ENCODE results near the gene CX3CL1. TPM values are rescaled to one million over a fixed set of nuclear protein-coding genes. Genes with fewer than 3 reads are reported as not detected.

The CX3CL1 gene
- 3.5 TPM in 2 replicates for polyA plus RNA-seq (2013)

- Histone ChIP-seq H2AFZ (ENCODE audit: insufficient read depth, low read length, poor library complexity) (peak within 1 kb of the TSS; percentile 32), H4K12ac (ENCODE audit: low read depth, low read length) (no peak within 1 kb of the TSS), H3K14ac (ENCODE audit: low read length) (peak within 1 kb of the TSS; percentile 29), H3K27ac (ENCODE audit: low read depth, low read length) (no peak within 1 kb of the TSS), H3K4me3 (ENCODE audit: low read depth, low read length) (peak within 1 kb of the TSS; percentile 13), H3K9ac (ENCODE audit: low read length) (no peak within 1 kb of the TSS), H3K4ac (ENCODE audit: low read depth, low read length) (no peak within 1 kb of the TSS), H3K27me3 (ENCODE audit: insufficient read depth, low read length) (no peaks in the 10 kb centered on the region), H3K79me2 (ENCODE audit: control insufficient read depth, insufficient read depth, low read length, poor library complexity) (no peaks in the 10 kb centered on the region), H3K79me1 (ENCODE audit: low read length) (peaks cover 15% of the 10 kb centered on the region), H3K4me2 (ENCODE audit: low read length) (peak within 1 kb of the TSS; percentile 32), H3K23ac (ENCODE audit: low read length) (no peak within 1 kb of the TSS), H3K18ac (ENCODE audit: low read length) (peak within 1 kb of the TSS; percentile 31), H2AK5ac (ENCODE audit: low read length) (no peak within 1 kb of the TSS), H2BK12ac (ENCODE audit: low read length) (peak within 1 kb of the TSS; percentile 44), H2BK5ac (ENCODE audit: low read depth, low read length, poor library complexity) (no peak within 1 kb of the TSS), H3K9me3 (ENCODE audit: insufficient read depth, low read depth, low read length) (no peaks in the 10 kb centered on the region), H3K4me1 (ENCODE audit: control insufficient read depth in 1 of 2, insufficient read depth in 2 of 2, low read length in 2 of 2) (peaks cover 27 to 33% of the 10 kb centered on the region in 2 experiments), H2BK120ac (ENCODE audit: insufficient read depth, low read length, poor library complexity) (peak within 1 kb of the TSS; percentile 17), H3K36me3 (ENCODE audit: control insufficient read depth in 1 of 2, insufficient read depth in 2 of 2, low read length in 2 of 2) (no peaks in the 10 kb centered on the region), H4K91ac (ENCODE audit: low read depth, low read length) (peak within 1 kb of the TSS; percentile 37), H4K8ac (ENCODE audit: low read depth, low read length) (no peak within 1 kb of the TSS)
- WGBS (ENCODE audit: extremely low coverage, insufficient coverage, insufficient read length), result no CpG with 5 or more reads among the region's 23 CpGs
- no peak for DNase-seq
Observed at GRCh38 chr16:57372372-57373116, at the start of gene CX3CL1. CX3CL1 (plus strand) TSS chr16:57372490; CDS start chr16:57372569, 79 bp downstream.

GRCh38 chr16:57324749-57325148 lies 47.5 kb upstream of the CX3CL1 start:
- Histone ChIP-seq H3K4ac (ENCODE audit: low read depth, low read length) (no peak overlapping the region), H3K27me3 (ENCODE audit: insufficient read depth, low read length) (no peaks in the 10 kb centered on the region), H4K91ac (ENCODE audit: low read depth, low read length) (no peak overlapping the region), H3K4me1 (ENCODE audit: control insufficient read depth in 1 of 2, insufficient read depth in 2 of 2, low read length in 2 of 2) (peaks cover 0 to 2% of the 10 kb centered on the region in 2 experiments), H4K8ac (ENCODE audit: low read depth, low read length) (no peak overlapping the region), H3K36me3 (ENCODE audit: control insufficient read depth in 1 of 2, insufficient read depth in 2 of 2, low read length in 2 of 2) (no peaks in the 10 kb centered on the region), H2BK120ac (ENCODE audit: insufficient read depth, low read length, poor library complexity) (no peak overlapping the region), H3K23ac (ENCODE audit: low read length) (no peak overlapping the region), H3K14ac (ENCODE audit: low read length) (no peak overlapping the region), H3K79me2 (ENCODE audit: control insufficient read depth, insufficient read depth, low read length, poor library complexity) (no peaks in the 10 kb centered on the region), H3K9me3 (ENCODE audit: insufficient read depth, low read depth, low read length) (no peaks in the 10 kb centered on the region), H3K4me2 (ENCODE audit: low read length) (no peak overlapping the region), H2BK5ac (ENCODE audit: low read depth, low read length, poor library complexity) (no peak overlapping the region), H3K79me1 (ENCODE audit: low read length) (no peaks in the 10 kb centered on the region), H2AK5ac (ENCODE audit: low read length) (no peak overlapping the region), H2BK12ac (ENCODE audit: low read length) (no peak overlapping the region), H2AFZ (ENCODE audit: insufficient read depth, low read length, poor library complexity) (no peak overlapping the region), H3K4me3 (ENCODE audit: low read depth, low read length) (no peak overlapping the region), H3K9ac (ENCODE audit: low read length) (peak overlapping the region; percentile 56), H3K27ac (ENCODE audit: low read depth, low read length) (no peak overlapping the region), H3K18ac (ENCODE audit: low read length) (no peak overlapping the region), H4K12ac (ENCODE audit: low read depth, low read length) (no peak overlapping the region)
- DNase-seq, result no peak
- no CpG with 5 or more reads among the region's 2 CpGs for WGBS (ENCODE audit: extremely low coverage, insufficient coverage, insufficient read length)

- H3K9ac ChIP-seq (ENCODE audit: low read length), result no peak overlapping the region
- H2AFZ ChIP-seq (ENCODE audit: insufficient read depth, low read length, poor library complexity), result no peak overlapping the region
- no peak overlapping the region for H3K27ac ChIP-seq (ENCODE audit: low read depth, low read length)
Observed at GRCh38 chr16:57325458-57325857, 46.8 kb upstream of the CX3CL1 start.

GRCh38 chr16:57329718-57330327 lies 42.5 kb upstream of the CX3CL1 start:
- Histone ChIP-seq H4K91ac (ENCODE audit: low read depth, low read length) (no peak overlapping the region), H4K12ac (ENCODE audit: low read depth, low read length) (no peak overlapping the region), H3K27me3 (ENCODE audit: insufficient read depth, low read length) (no peaks in the 10 kb centered on the region), H3K9ac (ENCODE audit: low read length) (no peak overlapping the region), H3K14ac (ENCODE audit: low read length) (no peak overlapping the region), H3K4me2 (ENCODE audit: low read length) (no peak overlapping the region), H2BK12ac (ENCODE audit: low read length) (no peak overlapping the region), H3K27ac (ENCODE audit: low read depth, low read length) (no peak overlapping the region), H3K4me3 (ENCODE audit: low read depth, low read length) (no peak overlapping the region), H4K8ac (ENCODE audit: low read depth, low read length) (no peak overlapping the region), H3K4ac (ENCODE audit: low read depth, low read length) (no peak overlapping the region), H2AFZ (ENCODE audit: insufficient read depth, low read length, poor library complexity) (no peak overlapping the region), H3K23ac (ENCODE audit: low read length) (no peak overlapping the region), H3K79me1 (ENCODE audit: low read length) (no peaks in the 10 kb centered on the region), H3K9me3 (ENCODE audit: insufficient read depth, low read depth, low read length) (no peaks in the 10 kb centered on the region), H3K4me1 (ENCODE audit: control insufficient read depth in 1 of 2, insufficient read depth in 2 of 2, low read length in 2 of 2) (peaks cover 0 to 2% of the 10 kb centered on the region in 2 experiments), H3K36me3 (ENCODE audit: control insufficient read depth in 1 of 2, insufficient read depth in 2 of 2, low read length in 2 of 2) (no peaks in the 10 kb centered on the region), H2AK5ac (ENCODE audit: low read length) (no peak overlapping the region), H2BK120ac (ENCODE audit: insufficient read depth, low read length, poor library complexity) (no peak overlapping the region), H3K18ac (ENCODE audit: low read length) (no peak overlapping the region), H3K79me2 (ENCODE audit: control insufficient read depth, insufficient read depth, low read length, poor library complexity) (no peaks in the 10 kb centered on the region), H2BK5ac (ENCODE audit: low read depth, low read length, poor library complexity) (no peak overlapping the region)
- no peak for DNase-seq
- WGBS (ENCODE audit: extremely low coverage, insufficient coverage, insufficient read length), result no CpG with 5 or more reads among the region's 8 CpGs

More at GRCh38 chr16:57325458-57325857, 46.8 kb upstream of the CX3CL1 start:
- H3K79me2 ChIP-seq (ENCODE audit: control insufficient read depth, insufficient read depth, low read length, poor library complexity), result no peaks in the 10 kb centered on the region
- DNase-seq, result peak; percentile 82 to 94
- no peak overlapping the region for H2BK5ac ChIP-seq (ENCODE audit: low read depth, low read length, poor library complexity)
- H2AK5ac ChIP-seq (ENCODE audit: low read length), result no peak overlapping the region
- H3K9me3 ChIP-seq (ENCODE audit: insufficient read depth, low read depth, low read length), result no peaks in the 10 kb centered on the region
- no peak overlapping the region for H2BK12ac ChIP-seq (ENCODE audit: low read length)
- H3K23ac ChIP-seq (ENCODE audit: low read length), result no peak overlapping the region
- WGBS (ENCODE audit: extremely low coverage, insufficient coverage, insufficient read length), result no CpG with 5 or more reads among the region's 1 CpG
- no peak overlapping the region for H2BK120ac ChIP-seq (ENCODE audit: insufficient read depth, low read length, poor library complexity)
- H3K4me1 ChIP-seq (ENCODE audit: control insufficient read depth in 1 of 2, insufficient read depth in 2 of 2, low read length in 2 of 2), result peaks cover 0 to 2% of the 10 kb centered on the region in 2 experiments
- no peak overlapping the region for H3K18ac ChIP-seq (ENCODE audit: low read length)
- no peaks in the 10 kb centered on the region for H3K27me3 ChIP-seq (ENCODE audit: insufficient read depth, low read length)
- no peaks in the 10 kb centered on the region for H3K36me3 ChIP-seq (ENCODE audit: control insufficient read depth in 1 of 2, insufficient read depth in 2 of 2, low read length in 2 of 2)
- no peak overlapping the region for H4K12ac ChIP-seq (ENCODE audit: low read depth, low read length)
- H3K4me2 ChIP-seq (ENCODE audit: low read length), result no peak overlapping the region
- no peak overlapping the region for H4K91ac ChIP-seq (ENCODE audit: low read depth, low read length)
- no peak overlapping the region for H3K4ac ChIP-seq (ENCODE audit: low read depth, low read length)
- no peak overlapping the region for H4K8ac ChIP-seq (ENCODE audit: low read depth, low read length)
- no peaks in the 10 kb centered on the region for H3K79me1 ChIP-seq (ENCODE audit: low read length)
- no peak overlapping the region for H3K4me3 ChIP-seq (ENCODE audit: low read depth, low read length)
- H3K14ac ChIP-seq (ENCODE audit: low read length), result no peak overlapping the region
